SK-N-SH (cell line): ENCODE data around the gene INAVA. TPM values are rescaled to one million over a fixed set of nuclear protein-coding genes. Genes with fewer than 3 reads are reported as not detected.

Experiments used
- CTCF ChIA-PET: fragments of 300-600, 350-600 bp; formaldehyde crosslinking; extraction: SDS; loops from one replicate; lab custom pipeline; 2021; lab: Yijun Ruan, JAX
- POLR2A ChIA-PET: fragments of 350-600 bp; sonication (Branson Sonifier 250); formaldehyde crosslinking; extraction: SDS; loops from one replicate; lab custom pipeline; 2020; ENCODE audit warnings: antibody characterized with exemption, inconsistent platforms; lab: Yijun Ruan, JAX
- DNase-seq: peaks from one replicate; pipeline ENCODE4 v3.0.0; 2012
- H2AFZ ChIP-seq: fragments of 200-600 bp; sonication (generic); 2 replicates; pipeline ENCODE4 v1.8.1; 2016; ENCODE audit warnings: antibody characterized with exemption, mild to moderate bottlenecking, low read depth
- H3F3A ChIP-seq: fragments of 200-600 bp; sonication (generic); replicated peaks from 2 replicates; pipeline ENCODE3; 2016; ENCODE audit warnings: antibody characterized with exemption, mild to moderate bottlenecking; ENCODE audit not compliant: insufficient read depth
- H3K27ac ChIP-seq, 2 experiments: fragments of 200-500 bp in 1 of 2; fragments of 200-600 bp in 1 of 2; sonication (Bioruptor generic) in 1 of 2; sonication (generic), shearing (Covaris generic) in 1 of 2; 2 replicates each; pipeline versions ENCODE4 v1.5.1 to v1.6.1; 2014 to 2016; ENCODE audit warnings: low read depth in 2 of 2, inconsistent platforms in 1 of 2, low read length in 1 of 2, mild to moderate bottlenecking in 1 of 2, mixed read lengths in 1 of 2
- H3K27me3 ChIP-seq: fragments of 200-600 bp; sonication (generic), shearing (Covaris generic); 2 replicates; pipeline ENCODE4 v1.6.1; 2016; ENCODE audit warnings: mixed run types; ENCODE audit not compliant: insufficient read depth
- H3K36me3 ChIP-seq, 2 experiments: fragments of 200-500 bp in 1 of 2; fragments of 200-600 bp in 1 of 2; sonication (Bioruptor generic) in 1 of 2; sonication (generic) in 1 of 2; replicated peaks in 1 of 2; 2 replicates each; pipeline versions ENCODE3 to v1.5.1; 2014 to 2016; ENCODE audit warnings: low read length in 1 of 2, mild to moderate bottlenecking in 1 of 2; ENCODE audit not compliant: insufficient read depth in 2 of 2, control insufficient read depth in 1 of 2
- H3K4me1 ChIP-seq, 2 experiments: fragments of 200-500 bp in 1 of 2; fragments of 200-600 bp in 1 of 2; sonication (Bioruptor generic) in 1 of 2; sonication (generic), shearing (Covaris generic) in 1 of 2; 2 replicates each; pipeline versions ENCODE4 v1.5.1 to v1.6.1; 2014 to 2016; ENCODE audit warnings: low read depth in 1 of 2, low read length in 1 of 2, mixed run types in 1 of 2; ENCODE audit not compliant: insufficient read depth in 2 of 2, control insufficient read depth in 1 of 2
- H3K4me2 ChIP-seq: fragments of 200-600 bp; sonication (generic), shearing (Covaris generic); 2 replicates; pipeline ENCODE4 v1.6.1; 2017; ENCODE audit warnings: mixed run types
- H3K4me3 ChIP-seq, 2 experiments: fragments of 200-500 bp in 1 of 2; fragments of 200-600 bp in 1 of 2; sonication (Bioruptor generic) in 1 of 2; sonication (generic), shearing (Covaris generic) in 1 of 2; 2 replicates each; pipeline versions ENCODE4 v1.5.1 to v1.8.1; 2014 to 2016; ENCODE audit warnings: low read depth in 2 of 2, inconsistent platforms in 1 of 2, low read length in 1 of 2, mild to moderate bottlenecking in 1 of 2, mixed read lengths in 1 of 2, moderate library complexity in 1 of 2
- H3K79me2 ChIP-seq: fragments of 200-600 bp; sonication (generic); 2 replicates; pipeline ENCODE4 v1.8.1; 2017; ENCODE audit warnings: mild to moderate bottlenecking; ENCODE audit not compliant: insufficient read depth
- H3K9ac ChIP-seq: fragments of 200-600 bp; sonication (generic); 2 replicates; pipeline ENCODE4 v1.6.1; 2017; ENCODE audit warnings: mixed run types
- H3K9me2 ChIP-seq: fragments of 200-600 bp; sonication (generic); 2 replicates; pipeline ENCODE4 v1.6.1; 2017; ENCODE audit warnings: mixed run types
- H3K9me3 ChIP-seq: fragments of 200-600 bp; sonication (generic); 2 replicates; pipeline ENCODE4 v1.6.1; 2017; ENCODE audit warnings: mixed run types, mild to moderate bottlenecking, moderate library complexity
- H4K20me1 ChIP-seq: fragments of 200-600 bp; sonication (generic); 2 replicates; pipeline ENCODE4 v1.6.1; 2017; ENCODE audit warnings: mild to moderate bottlenecking, mixed run types; ENCODE audit not compliant: insufficient read depth
- EZH2phosphoT487 ChIP-seq: fragments of 200-600 bp; sonication (generic); IDR thresholded peaks from 2 replicates; pipeline ENCODE4 v1.6.1; 2017; ENCODE audit warnings: low read depth, mixed run types, mild to moderate bottlenecking, antibody characterized with exemption, moderate library complexity, borderline replicate concordance
- GABPA ChIP-seq: IDR thresholded peaks from 2 replicates; pipeline ENCODE4 v1.4.0; 2012; ENCODE audit warnings: low read depth, mild to moderate bottlenecking
- GATA2 ChIP-seq: sonication (generic); formaldehyde crosslinking; IDR thresholded peaks from 2 replicates; pipeline ENCODE4 v1.5.0; 2020; ENCODE audit warnings: mild to moderate bottlenecking, missing genetic modification reagents
- PBX3 ChIP-seq: IDR thresholded peaks from 2 replicates; pipeline ENCODE4; 2012
- TCF12 ChIP-seq: IDR thresholded peaks from 2 replicates; pipeline ENCODE4 v1.4.0; 2012
- TEAD4 ChIP-seq: IDR thresholded peaks from 2 replicates; pipeline ENCODE4 v1.4.0; 2012; ENCODE audit warnings: mild to moderate bottlenecking, borderline replicate concordance; ENCODE audit not compliant: insufficient read depth
- USF1 ChIP-seq: IDR thresholded peaks from 2 replicates; pipeline ENCODE4 v1.4.0; 2012; ENCODE audit warnings: low read depth, borderline replicate concordance
- USF2 ChIP-seq: fragments of 150-350 bp; IDR thresholded peaks from 2 replicates; pipeline ENCODE4 v1.6.1; 2017; ENCODE audit warnings: antibody characterized with exemption, low read length, low read depth, borderline replicate concordance
- YY1 ChIP-seq: IDR thresholded peaks from 2 replicates; pipeline ENCODE4 v1.4.0; 2012; ENCODE audit warnings: low read depth, mild to moderate bottlenecking
- ZBTB33 ChIP-seq: IDR thresholded peaks from 2 replicates; pipeline ENCODE4 v1.4.0; 2012; ENCODE audit warnings: low read depth, borderline replicate concordance
- WGBS: methylation state at CpG from one replicate; pipeline ENCODE4 v1.1.6; 2017; ENCODE audit warnings: low lambda C conversion rate; 5-methylcytosine and 5-hydroxymethylcytosine counted together
- polyA plus RNA-seq, 3 experiments: library from polyadenylated mRNA; depleted of rRNA; stranded (reverse); fragments of >200 nt; gene quantifications; 2 replicates each; pipeline ENCODE4 v1.2.3, GENCODE V29; 2012

The INAVA gene
- polyA plus RNA-seq, 1 of the 3 experiments (the other 2 are of a cell fraction): 0.12 TPM

GRCh38 chr1:200888349-200888838 is 6.3 kb upstream of the INAVA start (continued):
- TF ChIP-seq EZH2phosphoT487 (no peak), TEAD4 (no peak), GABPA (no peak), USF1 (no peak), ZBTB33 (no peak), PBX3 (no peak)

- no peaks in the 10 kb centered on the region for H3K36me3 ChIP-seq
- 96% methylated on average over 2 of the region's 2 CpGs for WGBS
- ChIA-PET CTCF (interaction anchor here (0.6 to 1.9 kb wide), 4 partner anchors 13 to 267 kb away, joined by 3 to 15 read pairs (median 4); no protein-coding TSS in a partner anchor), POLR2A (no interaction called here)
- TF ChIP-seq TEAD4: no peak
- TF ChIP-seq GATA2 (CRISPR knock-in tag): no peak
- TF ChIP-seq TCF12: no peak
- no peak for TF ChIP-seq YY1
- TF ChIP-seq USF2: no peak
- H3K27ac ChIP-seq: no peak overlapping the region
- no peaks in the 10 kb centered on the region for H3F3A ChIP-seq
- H3K79me2 ChIP-seq: no peaks in the 10 kb centered on the region
- H3K4me3 ChIP-seq: no peak overlapping the region
- no peak for DNase-seq
- H4K20me1 ChIP-seq: no peaks in the 10 kb centered on the region
- no peak overlapping the region for H3K4me2 ChIP-seq
- peaks cover 0 to 3% of the 10 kb centered on the region in 2 experiments; a peak in 1 of 4 replicates for H3K4me1 ChIP-seq
- no peaks in the 10 kb centered on the region for H3K27me3 ChIP-seq
- no peak overlapping the region for H2AFZ ChIP-seq
- H3K9ac ChIP-seq: no peak overlapping the region
- no peaks in the 10 kb centered on the region for H3K9me2 ChIP-seq
- no peaks in the 10 kb centered on the region for H3K9me3 ChIP-seq
These were observed 5.1 kb upstream of the INAVA start for GRCh38 chr1:200889571-200889970.
